ENCODE results near the gene LRRC43. TPM values are rescaled to one million over a fixed set of nuclear protein-coding genes. Genes with fewer than 3 reads are reported as not detected.
A peak's percentile ranks its signal among the peaks of the same experiment; 100 is the strongest.

The LRRC43 gene
- total and polyA plus RNA-seq, 4 donors: 0.03 to 0.67 (median 0.13) TPM; not detected in 1

GRCh38 chr12:122190842-122191668, 8.1 kb downstream of the LRRC43 start:
- Histone ChIP-seq H3K36me3 (ENCODE audit: control insufficient read depth in 4 of 4, insufficient read depth in 3 of 4, low read depth in 1 of 4, low read length in 3 of 4) (no peaks in the 10 kb centered on the region), H3K4me3 (ENCODE audit: low read depth in 1 of 3, low read length in 3 of 3) (no peak overlapping the region), H3K27ac (ENCODE audit: low read depth in 1 of 2, low read length in 2 of 2) (no peak overlapping the region), H3K9ac (ENCODE audit: low read depth in 1 of 2, low read length in 2 of 2) (no peak overlapping the region), H3K9me3 (ENCODE audit: control insufficient read depth in 4 of 4, low read length in 3 of 4) (no peaks in the 10 kb centered on the region), H3K27me3 (ENCODE audit: control insufficient read depth in 4 of 4, insufficient read depth in 4 of 4, low read length in 3 of 4) (no peaks in the 10 kb centered on the region), H3K4me1 (ENCODE audit: control insufficient read depth in 4 of 4, insufficient read depth in 4 of 4, low read length in 3 of 4) (peaks cover 0 to under 1% (median under 1%) of the 10 kb centered on the region in 4 donors)
- 62% methylated on average over 18 of the region's 18 CpGs for WGBS
- TF ChIP-seq FOXA1 (IDR thresholded peaks at IDR 0.05): no peak
- TF ChIP-seq RAD21 (IDR thresholded peaks at IDR 0.05): peak; percentile 93 to 95
- no peak for TF ChIP-seq ATF3 (IDR thresholded peaks at IDR 0.05)
- TF ChIP-seq MAX (IDR thresholded peaks at IDR 0.05): no peak
- TF ChIP-seq GABPA (IDR thresholded peaks at IDR 0.05 in 1 of 2, conservative IDR thresholded peaks at IDR 0.05 in 1 of 2): no peak
- TF ChIP-seq FOXA2 (IDR thresholded peaks at IDR 0.05): no peak
- TF ChIP-seq CTCF (IDR thresholded peaks at IDR 0.05; ENCODE audit: low read depth, low read length, missing input control): peak; percentile 94
- peak; percentile 23 to 53 for TF ChIP-seq RXRA (IDR thresholded peaks at IDR 0.05)
- TF ChIP-seq NR2F2 (IDR thresholded peaks at IDR 0.05): no peak
- no peak for TF ChIP-seq HNF4G (IDR thresholded peaks at IDR 0.05)
- peak; percentile 76 for DNase-seq (ENCODE audit: low spot score)

GRCh38 chr12:122192441-122192840, 9.5 kb downstream of the LRRC43 start:
- Histone ChIP-seq H3K27me3 (ENCODE audit: control insufficient read depth in 4 of 4, insufficient read depth in 4 of 4, low read length in 3 of 4) (peaks cover 0 to 3% (median 0%) of the 10 kb centered on the region in 4 donors), H3K4me1 (ENCODE audit: control insufficient read depth in 4 of 4, insufficient read depth in 4 of 4, low read length in 3 of 4) (no peaks in the 10 kb centered on the region), H3K9ac (ENCODE audit: low read depth in 1 of 2, low read length in 2 of 2) (no peak overlapping the region), H3K4me3 (ENCODE audit: low read depth in 1 of 3, low read length in 3 of 3) (no peak overlapping the region), H3K9me3 (ENCODE audit: control insufficient read depth in 4 of 4, low read length in 3 of 4) (no peaks in the 10 kb centered on the region), H3K27ac (ENCODE audit: low read depth in 1 of 2, low read length in 2 of 2) (no peak overlapping the region), H3K36me3 (ENCODE audit: control insufficient read depth in 4 of 4, insufficient read depth in 3 of 4, low read depth in 1 of 4, low read length in 3 of 4) (no peaks in the 10 kb centered on the region)
- DNase-seq (ENCODE audit: low spot score): no peak
- WGBS: 87% methylated on average over 11 of the region's 11 CpGs
- TF ChIP-seq ZBTB33 (IDR thresholded peaks at IDR 0.05) (no peak), RXRA (IDR thresholded peaks at IDR 0.05) (no peak), FOXA2 (IDR thresholded peaks at IDR 0.05) (no peak), HNF4G (IDR thresholded peaks at IDR 0.05) (no peak), RAD21 (IDR thresholded peaks at IDR 0.05) (no peak), NR2F2 (IDR thresholded peaks at IDR 0.05) (no peak), MAX (IDR thresholded peaks at IDR 0.05) (no peak), EGR1 (IDR thresholded peaks at IDR 0.05; ENCODE audit: low read depth in 2 of 2) (no peak)
